Tibial artery (tissue), 4 donors: ENCODE measurements around the gene DPM3.

ENCODE experiments used
- DNase-seq, 2 donors: peaks; one replicate each; pipeline ENCODE4 v3.0.0-alpha.2; 2019
- H3K27ac ChIP-seq, 2 donors: fragments of 200-600 bp; sonication (generic) in 1 of 2; 1 replicate in 1 of 2; 2 replicates in 1 of 2; pipeline ENCODE4 v1.5.1; 2018 to 2019; ENCODE audit warnings: mild to moderate bottlenecking in 1 of 2
- H3K27me3 ChIP-seq, 2 donors: fragments of 200-600 bp; sonication (generic) in 1 of 2; one replicate each; pipeline versions ENCODE4 v1.5.1 to v1.6.0; 2016 to 2019
- H3K36me3 ChIP-seq, 3 donors: fragments of 200-600 bp; sonication (generic) in 2 of 3; one replicate each; pipeline ENCODE4 v1.5.1; 2016 to 2019; ENCODE audit warnings: mild to moderate bottlenecking in 2 of 3
- H3K4me1 ChIP-seq, 4 donors: fragments of 200-600 bp; sonication (generic) in 2 of 4; 1 replicate in 3 of 4; 2 replicates in 1 of 4; pipeline ENCODE4 v1.5.1; 2016 to 2019
- H3K4me3 ChIP-seq, 2 donors: fragments of 200-600 bp; sonication (generic) in 1 of 2; 1 replicate in 1 of 2; 2 replicates in 1 of 2; pipeline ENCODE4 v1.5.1; 2018 to 2019; ENCODE audit warnings: mild to moderate bottlenecking in 2 of 2
- H3K9me3 ChIP-seq, 3 donors: fragments of 200-600 bp; sonication (generic) in 1 of 3; one replicate each; pipeline ENCODE4 v1.5.1; 2016 to 2019
- intact Hi-C: fragments of 100-400 bp; cut with DNase I; formaldehyde crosslinking; loops from one replicate; pipeline ENCODE4 v1.15.0; 2023; ENCODE audit warnings: low total_unique reads
- TF ChIP-seq, protein P1 (sequence below), 2 experiments: fragments of 200-600 bp in 1 of 2; fragments of 450-650 bp in 1 of 2; IDR thresholded peaks; one replicate each; pipeline ENCODE4 v1.5.1; 2017 to 2019; ENCODE audit warnings: antibody characterized with exemption in 2 of 2, mild to moderate bottlenecking in 1 of 2, moderate library complexity in 1 of 2

DPM3 gene

DNA sequence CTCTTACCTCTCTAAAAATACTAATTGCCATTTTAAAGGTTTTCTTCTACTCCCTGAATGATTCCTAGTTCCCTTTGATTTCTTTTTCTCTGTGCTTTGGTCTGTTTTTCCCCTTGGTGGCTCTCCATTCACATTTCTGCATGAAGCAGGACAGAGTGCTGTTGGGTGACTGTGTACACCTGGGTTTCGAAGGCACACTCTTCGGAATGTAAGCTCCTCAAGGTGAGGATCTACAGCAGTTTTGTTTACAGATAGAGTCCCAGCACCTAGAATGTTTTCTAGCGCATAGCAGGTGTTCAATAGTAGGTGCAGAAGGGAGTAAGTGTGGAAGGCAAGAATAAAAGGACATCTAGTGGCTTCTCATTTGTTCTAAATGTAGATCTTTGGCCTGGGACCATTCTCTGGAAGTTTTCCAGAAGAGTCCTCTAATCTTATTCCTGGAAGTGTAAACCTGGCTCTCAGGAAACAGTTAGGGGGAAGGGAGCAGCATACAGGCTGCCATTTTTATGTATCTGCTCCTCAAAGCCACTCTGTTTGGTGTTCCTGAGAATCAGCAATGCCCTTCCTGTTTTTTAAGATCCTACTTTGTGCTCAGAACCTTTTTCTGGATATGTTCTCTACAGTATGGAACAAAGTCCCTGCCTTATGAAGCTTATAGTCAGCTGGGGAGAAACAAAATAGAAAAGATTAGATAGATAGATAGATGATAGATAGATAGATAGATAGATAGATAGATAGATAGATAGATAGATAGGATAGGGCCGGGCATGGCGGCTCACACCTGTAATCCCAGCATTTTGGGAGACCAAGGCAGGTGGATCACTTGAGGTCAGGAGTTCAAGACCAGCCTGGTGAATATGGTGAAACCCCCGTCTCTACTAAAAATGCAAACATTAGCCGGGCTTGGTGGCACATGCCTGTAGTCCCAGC lies 35.5 kb downstream of the DPM3 start:
- no peaks in the 10 kb centered on the region for H3K36me3 ChIP-seq
- H3K27me3 ChIP-seq, result peaks cover 0 to 7% of the 10 kb centered on the region in 2 donors
- TF ChIP-seq, protein P1, sequence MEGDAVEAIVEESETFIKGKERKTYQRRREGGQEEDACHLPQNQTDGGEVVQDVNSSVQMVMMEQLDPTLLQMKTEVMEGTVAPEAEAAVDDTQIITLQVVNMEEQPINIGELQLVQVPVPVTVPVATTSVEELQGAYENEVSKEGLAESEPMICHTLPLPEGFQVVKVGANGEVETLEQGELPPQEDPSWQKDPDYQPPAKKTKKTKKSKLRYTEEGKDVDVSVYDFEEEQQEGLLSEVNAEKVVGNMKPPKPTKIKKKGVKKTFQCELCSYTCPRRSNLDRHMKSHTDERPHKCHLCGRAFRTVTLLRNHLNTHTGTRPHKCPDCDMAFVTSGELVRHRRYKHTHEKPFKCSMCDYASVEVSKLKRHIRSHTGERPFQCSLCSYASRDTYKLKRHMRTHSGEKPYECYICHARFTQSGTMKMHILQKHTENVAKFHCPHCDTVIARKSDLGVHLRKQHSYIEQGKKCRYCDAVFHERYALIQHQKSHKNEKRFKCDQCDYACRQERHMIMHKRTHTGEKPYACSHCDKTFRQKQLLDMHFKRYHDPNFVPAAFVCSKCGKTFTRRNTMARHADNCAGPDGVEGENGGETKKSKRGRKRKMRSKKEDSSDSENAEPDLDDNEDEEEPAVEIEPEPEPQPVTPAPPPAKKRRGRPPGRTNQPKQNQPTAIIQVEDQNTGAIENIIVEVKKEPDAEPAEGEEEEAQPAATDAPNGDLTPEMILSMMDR (IDR thresholded peaks at IDR 0.05), result no peak
- no peak for DNase-seq
- intact Hi-C loops, result no loop called here
- H3K4me1 ChIP-seq, result no peaks in the 10 kb centered on the region
- no peaks in the 10 kb centered on the region for H3K9me3 ChIP-seq
- no peak overlapping the region for H3K27ac ChIP-seq
- H3K4me3 ChIP-seq, result no peak overlapping the region

DNA sequence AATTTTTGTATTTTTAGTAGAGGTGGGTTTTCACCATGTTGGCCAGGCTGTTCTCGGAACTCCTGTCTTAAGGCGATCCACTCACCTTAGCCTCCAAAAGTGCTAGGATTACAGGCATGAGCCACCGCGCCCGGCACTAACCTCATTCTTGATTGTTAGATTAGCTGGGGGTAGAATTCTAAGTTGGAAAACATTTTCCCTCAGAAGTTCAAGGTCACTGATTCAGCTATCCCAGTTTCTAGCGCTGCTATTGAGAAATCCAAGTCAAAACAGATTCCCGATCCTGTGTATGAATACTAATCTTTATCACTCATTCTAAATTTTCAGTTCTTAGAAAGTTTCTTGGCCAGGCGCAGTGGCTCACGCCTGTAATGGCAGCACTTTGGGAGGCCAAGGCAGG lies 37.0 kb downstream of the DPM3 start:
- Histone ChIP-seq H3K36me3 (no peaks in the 10 kb centered on the region), H3K27ac (no peak overlapping the region), H3K27me3 (peaks cover 0 to 12% of the 10 kb centered on the region in 2 donors), H3K9me3 (no peaks in the 10 kb centered on the region), H3K4me1 (no peaks in the 10 kb centered on the region), H3K4me3 (no peak overlapping the region)
- TF ChIP-seq, protein P1 (IDR thresholded peaks at IDR 0.05), result no peak
- DNase-seq, result no peak
- intact Hi-C loops, result no loop called here

DNA sequence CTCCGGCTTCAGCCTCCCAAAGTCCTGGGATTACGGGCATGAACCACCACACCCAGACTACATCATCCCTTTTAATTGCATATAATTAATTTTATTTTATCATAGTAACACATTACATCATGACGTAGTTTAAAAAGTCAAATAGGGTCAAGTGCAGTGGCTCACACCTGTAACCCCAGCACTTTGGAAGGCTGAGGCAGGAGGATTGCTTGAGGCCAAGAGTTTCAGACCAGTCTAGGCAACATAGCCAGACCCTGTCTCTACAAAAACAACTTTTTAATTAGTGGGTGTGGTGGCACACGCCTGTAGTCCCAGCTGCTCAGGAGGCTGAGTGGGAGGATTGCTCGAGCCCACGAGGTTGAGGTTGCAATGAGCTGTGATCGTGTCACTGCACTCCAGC lies 41.0 kb downstream of the DPM3 start:
- H3K4me1 ChIP-seq, result peaks cover 0 to 5% (median 3%) of the 10 kb centered on the region in 4 donors
- no peak overlapping the region for H3K4me3 ChIP-seq
- H3K27ac ChIP-seq, result no peak overlapping the region
- no peaks in the 10 kb centered on the region for H3K9me3 ChIP-seq
- TF ChIP-seq, protein P1 (IDR thresholded peaks at IDR 0.05), result no peak
- no peak for DNase-seq
- intact Hi-C loops, result no loop called here
- H3K36me3 ChIP-seq, result no peaks in the 10 kb centered on the region
- H3K27me3 ChIP-seq, result peaks cover 0 to 9% of the 10 kb centered on the region in 2 donors

DNA sequence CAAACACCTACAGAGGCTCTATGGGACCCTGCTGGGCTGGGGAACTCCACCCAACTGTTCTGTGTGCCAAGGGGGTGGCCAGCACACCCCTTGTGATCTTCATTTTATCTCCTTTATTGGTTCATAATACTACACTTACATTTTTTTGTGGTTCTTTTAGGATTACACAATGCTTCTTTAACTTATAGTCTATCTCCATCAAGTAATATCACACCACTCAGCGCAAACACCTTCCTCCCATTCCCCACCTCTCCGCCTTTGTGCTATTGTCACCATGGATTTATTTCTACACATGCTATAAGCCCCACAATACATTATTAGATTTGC lies 45.7 kb downstream of the DPM3 start:
- no peak for DNase-seq
- H3K27ac ChIP-seq, result peak overlapping the region in 1 of 2 donors; percentile 21
- H3K27me3 ChIP-seq, result peaks cover 0 to 11% of the 10 kb centered on the region in 2 donors
- intact Hi-C loops, result loop anchor here (5.0 kb wide), 1 partner anchor 33 kb away; the partner anchor contains the start of gene EFNA1
- no peaks in the 10 kb centered on the region for H3K36me3 ChIP-seq
- H3K4me3 ChIP-seq, result no peak overlapping the region
- H3K4me1 ChIP-seq, result peaks cover 0 to 22% (median 14%) of the 10 kb centered on the region in 4 donors
- no peaks in the 10 kb centered on the region for H3K9me3 ChIP-seq
- TF ChIP-seq, protein P1 (IDR thresholded peaks at IDR 0.05), result no peak

DNA sequence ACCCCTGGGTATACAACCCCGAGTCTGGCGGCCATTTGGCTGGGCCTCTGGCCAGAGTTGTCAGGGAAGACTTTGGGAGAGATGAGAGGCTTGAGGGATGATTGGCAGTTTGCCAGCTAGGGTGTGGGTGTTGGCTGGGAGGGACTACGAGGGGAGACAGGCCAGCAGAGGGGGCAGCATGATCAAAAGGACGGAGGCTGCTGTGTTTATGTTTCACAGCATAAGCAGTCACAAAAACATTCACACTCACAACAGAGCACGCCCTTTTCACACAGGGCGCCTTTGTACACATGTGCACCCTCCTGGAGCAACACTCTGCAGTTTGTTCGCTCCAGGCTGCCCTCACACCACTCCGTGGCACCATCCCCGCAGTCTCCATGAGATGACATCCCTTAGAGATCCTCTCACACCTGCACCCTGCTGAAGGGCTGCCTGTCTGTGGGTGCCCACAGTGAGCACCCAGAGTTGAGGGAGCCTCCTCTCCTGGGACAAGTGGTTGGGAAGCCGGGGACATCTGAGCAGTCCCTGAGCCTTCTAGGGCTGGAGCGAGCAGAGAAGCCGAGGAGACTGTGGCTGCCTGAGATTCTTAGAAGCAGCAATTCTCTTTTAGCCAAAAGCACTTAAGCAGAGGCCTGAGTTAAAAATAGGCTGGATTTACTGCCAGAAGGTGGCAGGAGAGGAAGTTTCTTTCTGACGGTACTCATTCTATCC lies 46.3 kb downstream of the DPM3 start:
- H3K27me3 ChIP-seq, result peaks cover 0 to 11% of the 10 kb centered on the region in 2 donors
- TF ChIP-seq, protein P1 (IDR thresholded peaks at IDR 0.05), result peak; percentile 43 to 47
- H3K27ac ChIP-seq, result peak overlapping the region; percentile 10 to 21
- H3K4me1 ChIP-seq, result peaks cover 0 to 22% (median 14%) of the 10 kb centered on the region in 4 donors
- H3K4me3 ChIP-seq, result no peak overlapping the region
- H3K36me3 ChIP-seq, result no peaks in the 10 kb centered on the region
- no peaks in the 10 kb centered on the region for H3K9me3 ChIP-seq
- no peak for DNase-seq
- intact Hi-C loops, result loop anchor here (5.0 kb wide), 1 partner anchor 33 kb away; the partner anchor contains the start of gene EFNA1
